ENCODE data around the gene CELF1. TPM values are rescaled to one million over a fixed set of nuclear protein-coding genes. Genes with fewer than 3 reads are reported as not detected.
A peak's percentile ranks its signal among the peaks of the same experiment; 100 is the strongest.
"Not testable (repeated sequence)": the region's sequence is repeated elsewhere in the genome, so short reads cannot be mapped to it uniquely, and the experiment has no call there.

CELF1 gene
- total RNA-seq, 4 donors from 2014 or later: 87.3 to 144 (median 111) TPM

- H3K4me1 ChIP-seq: peaks cover 8 to 12% of the 10 kb centered on the region in 2 donors
- DNase-seq: no peak
- 20 to 26% methylated on average over 7 of the region's 11 CpGs for WGBS, 2 donors
- peak overlapping the region in 2 of 3 donors; percentile 90 to 96 for H3K4me3 ChIP-seq (replicated peaks in 1 of 3)
- intact Hi-C loops (cut with DNase I): no loop called here
- H3K36me3 ChIP-seq: no peaks in the 10 kb centered on the region
- H3K27me3 ChIP-seq: no peaks in the 10 kb centered on the region
- TF ChIP-seq CTCF (IDR thresholded peaks at IDR 0.05) (no peak), POLR2A (IDR thresholded peaks at IDR 0.05) (no peak)
- peak overlapping the region; percentile 28 to 76 (median 75) for H3K27ac ChIP-seq
- no peaks in the 10 kb centered on the region for H3K9me3 ChIP-seq
Observed at GRCh38 chr11:47564933-47565339, 12.0 kb upstream of the CELF1 start.

- 95 to 96% methylated on average over 10 of the region's 10 CpGs for WGBS, 2 donors
- DNase-seq; H3K4me3 ChIP-seq (replicated peaks in 1 of 3); H3K27me3 ChIP-seq; H3K9me3 ChIP-seq; H3K27ac ChIP-seq; intact Hi-C loops (cut with DNase I); H3K36me3 ChIP-seq: not testable (repeated sequence)
- peaks cover 8 to 12% of the 10 kb centered on the region in 2 donors for H3K4me1 ChIP-seq
Observed at GRCh38 chr11:47564366-47564765, 11.4 kb upstream of the CELF1 start.

GRCh38 chr11:47562393-47562792, 9.5 kb upstream of the CELF1 start:
- H3K9me3 ChIP-seq; H3K4me3 ChIP-seq (replicated peaks in 1 of 3); intact Hi-C loops (cut with DNase I); H3K27me3 ChIP-seq; H3K27ac ChIP-seq; H3K36me3 ChIP-seq; DNase-seq: not testable (repeated sequence)
- H3K4me1 ChIP-seq: peaks cover 8 to 12% of the 10 kb centered on the region in 2 donors
- WGBS, 2 donors: 95 to 97% methylated on average over 4 of the region's 4 CpGs

GRCh38 chr11:47560426-47560825, 7.5 kb upstream of the CELF1 start:
- DNase-seq: no peak
- WGBS, 2 donors: 91 to 92% methylated on average over 2 of the region's 2 CpGs
- Histone ChIP-seq H3K9me3 (no peaks in the 10 kb centered on the region), H3K27ac (no peak overlapping the region), H3K4me1 (peaks cover 5% of the 10 kb centered on the region in 2 donors), H3K27me3 (no peaks in the 10 kb centered on the region), H3K36me3 (no peaks in the 10 kb centered on the region), H3K4me3 (replicated peaks in 1 of 3) (no peak overlapping the region)
- intact Hi-C loops (cut with DNase I): no loop called here
- no peak for TF ChIP-seq POLR2A (IDR thresholded peaks at IDR 0.05)
- no peak for TF ChIP-seq CTCF (IDR thresholded peaks at IDR 0.05)

- Histone ChIP-seq H3K4me1 (no peaks in the 10 kb centered on the region), H3K27ac (no peak overlapping the region), H3K27me3 (no peaks in the 10 kb centered on the region), H3K4me3 (replicated peaks in 1 of 3) (no peak overlapping the region), H3K9me3 (no peaks in the 10 kb centered on the region), H3K36me3 (no peaks in the 10 kb centered on the region)
- intact Hi-C loops (cut with DNase I): loop anchor here (10.0 kb wide), 1 partner anchor 84 kb away; no protein-coding TSS in a partner anchor
- DNase-seq: no peak
- no peak for TF ChIP-seq CTCF (IDR thresholded peaks at IDR 0.05)
- no peak for TF ChIP-seq POLR2A (IDR thresholded peaks at IDR 0.05)
- WGBS, 2 donors: 95 to 100% methylated on average over 1 of the region's 1 CpG
Observed at GRCh38 chr11:47558695-47559094, 5.8 kb upstream of the CELF1 start.

GRCh38 chr11:47557004-47557403, 4.1 kb upstream of the CELF1 start:
- H3K36me3 ChIP-seq; H3K4me1 ChIP-seq; H3K4me3 ChIP-seq (replicated peaks in 1 of 3); H3K27me3 ChIP-seq; H3K9me3 ChIP-seq; H3K27ac ChIP-seq; DNase-seq: not testable (repeated sequence)
- WGBS, 2 donors: 94 to 95% methylated on average over 12 of the region's 12 CpGs
- intact Hi-C loops (cut with DNase I): loop anchor here (10.0 kb wide), 1 partner anchor 82 kb away; no protein-coding TSS in a partner anchor

- no peaks in the 10 kb centered on the region for H3K27me3 ChIP-seq
- H3K27ac ChIP-seq: peak overlapping the region; percentile 17 to 94 (median 93)
- no peaks in the 10 kb centered on the region for H3K36me3 ChIP-seq
- TF ChIP-seq POLR2A (IDR thresholded peaks at IDR 0.05) (no peak), CTCF (IDR thresholded peaks at IDR 0.05) (peak in 2 of 6 experiments; percentile 13 to 45)
- intact Hi-C loops (cut with DNase I): loop anchor here (10.0 kb wide), 1 partner anchor 79 kb away; no protein-coding TSS in a partner anchor
- peaks cover 20 to 25% of the 10 kb centered on the region in 2 donors for H3K4me1 ChIP-seq
- H3K4me3 ChIP-seq (replicated peaks in 1 of 3): peak overlapping the region in 2 of 3 donors; percentile 4 to 91
- H3K9me3 ChIP-seq: no peaks in the 10 kb centered on the region
- no peak for DNase-seq
- 16% methylated on average over 9 of the region's 9 CpGs for WGBS, 2 donors
Observed at GRCh38 chr11:47553406-47553743, 443 bp upstream of the CELF1 start.

All from thyroid gland (tissue), 4 donors.